GM23248 (cell line): ENCODE measurements around the gene PTPN23.

ENCODE experiments used
- EZH2 ChIP-seq: fragments of 200-600 bp; sonication (generic); IDR thresholded peaks from 2 replicates; pipeline ENCODE4 v1.6.1; 2018; ENCODE audit warnings: antibody characterized with exemption, mild to moderate bottlenecking; ENCODE audit not compliant: insufficient read depth, poor library complexity, severe bottlenecking
- EZH2phosphoT487 ChIP-seq: fragments of 200-600 bp; sonication (generic); IDR thresholded peaks from 2 replicates; pipeline ENCODE4 v1.6.1; 2018; ENCODE audit warnings: antibody characterized with exemption, moderate library complexity, mild to moderate bottlenecking, low read depth; ENCODE audit not compliant: insufficient read depth

DNA sequence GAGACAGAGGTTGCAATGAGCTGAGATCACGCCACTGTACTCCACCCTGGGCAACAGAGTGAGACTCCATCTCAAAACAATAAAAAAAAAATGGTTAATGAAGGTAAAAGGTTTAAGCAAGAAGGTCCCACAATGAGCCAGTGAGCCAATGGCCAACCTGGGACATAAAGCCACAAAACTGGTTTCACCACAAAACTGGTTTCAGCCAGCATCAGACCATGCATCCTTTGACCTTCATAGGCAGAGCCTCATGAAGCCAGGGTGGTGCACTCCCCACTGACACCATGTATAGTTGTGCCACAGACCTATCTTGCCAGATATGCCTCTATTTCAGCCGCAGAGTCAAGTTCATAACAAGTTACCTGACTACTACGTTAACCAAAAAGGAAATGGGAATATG lies 53.0 kb downstream of the PTPN23 start:
- TF ChIP-seq EZH2 = no peak
- TF ChIP-seq EZH2phosphoT487 = no peak
